ENCODE results near the gene PRPF8. TPM values are rescaled to one million over a fixed set of nuclear protein-coding genes. Genes with fewer than 3 reads are reported as not detected.

PRPF8 gene
- polyA plus RNA-seq, 1 of the 3 experiments (the other 2 are of a cell fraction): 149 TPM

GRCh38 chr17:1716912-1717695, 32.4 kb upstream of the PRPF8 start:
- whole genome bisulfite sequencing (ENCODE audit: low lambda C conversion rate): 2% methylated on average over 13 of the region's 13 CpGs
- H3K9me2 ChIP-seq: no peaks in the 10 kb centered on the region
- H3K9ac ChIP-seq: peak overlapping the region; percentile 100
- peaks cover 42% of the 10 kb centered on the region for H3F3A ChIP-seq (replicated peaks; ENCODE audit: insufficient read depth)
- peaks cover 6 to 31% of the 10 kb centered on the region in 2 experiments; a peak in 3 of 4 replicates for H3K4me1 ChIP-seq (ENCODE audit: control insufficient read depth in 1 of 2, insufficient read depth in 2 of 2, low read depth in 1 of 2, low read length in 1 of 2)
- peaks cover 16 to 17% of the 10 kb centered on the region in 2 experiments for H3K36me3 ChIP-seq (replicated peaks in 1 of 2; ENCODE audit: control insufficient read depth in 1 of 2, insufficient read depth in 2 of 2, low read length in 1 of 2)
- POLR2A ChIA-PET: interaction anchor here (0.5 to 3.6 kb wide), 12 partner anchors 8 to 401 kb away, joined by 3 to 24 read pairs (median 4); partner anchors contain the start of genes PRPF8, RILP, RPA1 and SERPINF1
- peaks cover 31% of the 10 kb centered on the region for H4K20me1 ChIP-seq (ENCODE audit: insufficient read depth)
- H3K9me3 ChIP-seq: no peaks in the 10 kb centered on the region
- peak overlapping the region; percentile 99 to 100 for H3K27ac ChIP-seq (ENCODE audit: low read depth in 2 of 2, low read length in 1 of 2)
- 0 out of 2 replicates have a peak overlapping the region, but pooled peaks have one; percentile 39 for H2AFZ ChIP-seq (ENCODE audit: low read depth)
- H3K4me2 ChIP-seq: peak overlapping the region; percentile 95
- H3K27me3 ChIP-seq (ENCODE audit: insufficient read depth): no peaks in the 10 kb centered on the region
- peaks cover 49% of the 10 kb centered on the region for H3K79me2 ChIP-seq (ENCODE audit: insufficient read depth)
- peak; percentile 86 for DNase-seq
- CTCF ChIA-PET: interaction anchor here (0.6 to 8.4 kb wide), 18 partner anchors 8 to 818 kb away, joined by 3 to 112 read pairs (median 3); no protein-coding TSS in a partner anchor
- peak overlapping the region; percentile 85 to 87 for H3K4me3 ChIP-seq (ENCODE audit: low read depth in 2 of 2, low read length in 1 of 2)
- TF ChIP-seq USF1 (IDR thresholded peaks at IDR 0.05; ENCODE audit: borderline replicate concordance, low read depth) (peak; percentile 74; the same call in 1 of the 2 replicates), FOXJ3 (CRISPR knock-in tag; IDR thresholded peaks at IDR 0.05) (no peak), NRF1 (IDR thresholded peaks at IDR 0.05; ENCODE audit: low read depth, low read length) (no peak), REST (IDR thresholded peaks at IDR 0.05; ENCODE audit: low read depth, low read length) (no peak), RAD21 (IDR thresholded peaks at IDR 0.05; ENCODE audit: low read length) (no peak), MXI1 (IDR thresholded peaks at IDR 0.05; ENCODE audit: low read depth, low read length) (peak; percentile 62; the same call in 1 of the 2 replicates), TCF12 (IDR thresholded peaks at IDR 0.05) (peak; percentile 23; the same call in 1 of the 2 replicates), RFX5 (IDR thresholded peaks at IDR 0.05; ENCODE audit: low read length) (peak; percentile 97), EP300 (IDR thresholded peaks at IDR 0.05; ENCODE audit: borderline replicate concordance in 1 of 2, low read depth in 1 of 2, low read length in 1 of 2) (peak; percentile 48 to 51; a peak in 2 of 4 replicates), RCOR1 (IDR thresholded peaks at IDR 0.05; ENCODE audit: low read length) (no peak), NFIC (IDR thresholded peaks at IDR 0.05; ENCODE audit: borderline replicate concordance) (peak; percentile 43), TAF1 (IDR thresholded peaks at IDR 0.05; ENCODE audit: borderline replicate concordance, low read depth, low read length) (peak; percentile 71), GATA2 (CRISPR knock-in tag; IDR thresholded peaks at IDR 0.05) (no peak), ZBTB33 (IDR thresholded peaks at IDR 0.05; ENCODE audit: borderline replicate concordance, low read depth) (no peak), FOSL2 (IDR thresholded peaks at IDR 0.05; ENCODE audit: borderline replicate concordance, low read depth) (peak; percentile 11; the same call in 1 of the 2 replicates), PBX3 (IDR thresholded peaks at IDR 0.05) (peak; percentile 66), CTCF (IDR thresholded peaks at IDR 0.05) (no peak), YY1 (IDR thresholded peaks at IDR 0.05; ENCODE audit: low read depth) (no peak), FOXM1 (IDR thresholded peaks at IDR 0.05; ENCODE audit: low read depth) (no peak), POLR2AphosphoS5 (IDR thresholded peaks at IDR 0.05; ENCODE audit: low read depth, low read length) (peak; percentile 81), USF2 (IDR thresholded peaks at IDR 0.05; ENCODE audit: borderline replicate concordance, low read depth, low read length) (no peak)
